PC-3 (cell line): ENCODE data around the gene SOX5. TPM values are rescaled to one million over a fixed set of nuclear protein-coding genes. Genes with fewer than 3 reads are reported as not detected.

Experiments used
- ATAC-seq: fragments of 200-7000 bp; cut with Tn5 transposase; 2 replicates; pipeline ENCODE4 v1.9.1; 2020; ENCODE audit warnings: mild to moderate bottlenecking, moderate library complexity
- BruUV-seq: library from RNA; stranded (reverse); fragments of 400-500 nt; replicated peaks from 2 replicates; lab custom pipeline; 2021; lab: Mats Ljungman, UMichigan
- CTCF ChIA-PET: fragments of 300-600 bp; sonication (Branson Sonifier 250); formaldehyde crosslinking; loops from one replicate; lab custom pipeline; 2022; ENCODE audit warnings: antibody characterized with exemption; lab: Charles Lee
- POLR2A ChIA-PET: fragments of 300-600 bp; sonication (Branson Sonifier 250); formaldehyde crosslinking; loops from one replicate; lab custom pipeline; 2022; ENCODE audit warnings: antibody characterized with exemption; ENCODE audit not compliant: unreplicated experiment; lab: Charles Lee
- DNase-seq: peaks from one replicate; pipeline ENCODE4 v3.0.0-alpha.2; 2015
- H2AFZ ChIP-seq: fragments of 300-600 bp; sonication (generic); 2 replicates; pipeline ENCODE4 v1.6.0; 2016; ENCODE audit warnings: antibody characterized with exemption, low read length
- H3F3A ChIP-seq: fragments of 300-600 bp; sonication (generic); one replicate; pipeline ENCODE4 v1.6.0; 2017; ENCODE audit warnings: antibody characterized with exemption, low read length, control low read depth, mild to moderate bottlenecking; ENCODE audit not compliant: unreplicated experiment
- H3K27ac ChIP-seq: fragments of 300-600 bp; sonication (generic); 2 replicates; pipeline ENCODE4 v1.5.1; 2016; ENCODE audit warnings: mild to moderate bottlenecking, low read length
- H3K27me3 ChIP-seq: fragments of 300-600 bp; sonication (generic); 2 replicates; pipeline ENCODE4 v1.6.1; 2016; ENCODE audit warnings: low read length, mixed read lengths
- H3K36me3 ChIP-seq: fragments of 300-600 bp; sonication (generic); 2 replicates; pipeline ENCODE4 v1.6.1; 2016; ENCODE audit warnings: low read depth, mixed run types, low read length, mixed read lengths
- H3K4me1 ChIP-seq: fragments of 300-600 bp; sonication (generic); 2 replicates; pipeline ENCODE4 v1.5.1; 2016; ENCODE audit warnings: low read length; ENCODE audit not compliant: insufficient read depth
- H3K4me2 ChIP-seq: fragments of 300-600 bp; sonication (generic); 2 replicates; pipeline ENCODE4 v1.6.0; 2016; ENCODE audit warnings: low read length
- H3K4me3 ChIP-seq: fragments of 300-600 bp; sonication (generic); 2 replicates; pipeline ENCODE4 v1.5.1; 2016; ENCODE audit warnings: mild to moderate bottlenecking, low read length, mixed read lengths
- H3K79me2 ChIP-seq: fragments of 300-600 bp; sonication (generic); 2 replicates; pipeline ENCODE4 v1.6.1; 2017; ENCODE audit warnings: low read length, mixed read lengths
- H3K9ac ChIP-seq: fragments of 300-600 bp; sonication (generic); 2 replicates; pipeline ENCODE4 v1.6.0; 2016; ENCODE audit warnings: mild to moderate bottlenecking, low read length
- H3K9me2 ChIP-seq: fragments of 300-600 bp; sonication (generic); replicated peaks from 2 replicates; pipeline ENCODE4 v1.6.1; 2016; ENCODE audit warnings: mixed run types, low read length, mixed read lengths
- H3K9me3 ChIP-seq: fragments of 300-600 bp; sonication (generic); 2 replicates; pipeline ENCODE4 v1.6.1; 2016; ENCODE audit warnings: low read length, mixed read lengths
- H4K20me1 ChIP-seq: fragments of 300-600 bp; sonication (generic); 2 replicates; pipeline ENCODE4 v1.6.1; 2016; ENCODE audit warnings: low read length, mixed read lengths
- CTCF ChIP-seq: fragments of 300-600 bp; sonication (generic); conservative IDR thresholded peaks from 2 replicates; pipeline ENCODE4 v1.5.1; 2017; ENCODE audit warnings: antibody characterized with exemption, low read depth, mild to moderate bottlenecking, low read length
- EZH2 ChIP-seq: fragments of 300-600 bp; sonication (generic); IDR thresholded peaks from one replicate; pipeline ENCODE4 v1.6.1; 2017; ENCODE audit warnings: antibody characterized with exemption, mild to moderate bottlenecking, low read length; ENCODE audit not compliant: unreplicated experiment
- EZH2phosphoT487 ChIP-seq: fragments of 300-600 bp; sonication (generic); IDR thresholded peaks from 2 replicates; pipeline ENCODE4 v1.6.1; 2018; ENCODE audit warnings: mild to moderate bottlenecking, antibody characterized with exemption, low read length, borderline replicate concordance
- intact Hi-C: fragments of 100-400 bp; cut with micrococcal nuclease; formaldehyde crosslinking; loops from 2 replicates; pipeline ENCODE4 v1.9.0; 2023
- total RNA-seq: library from RNA; depleted of rRNA; stranded (reverse); fragments of >200 nt; gene quantifications from 2 replicates; pipeline ENCODE4 v1.2.3, GENCODE V29; 2014

The SOX5 gene
- total RNA-seq, 1 experiment from 2014 or later: not detected

GRCh38 chr12:23617749-23618148 is 331.7 kb downstream of the SOX5 start:
- BruUV-seq: no TSS peak
- H2AFZ ChIP-seq: no peak overlapping the region
- no peak overlapping the region for H3K9ac ChIP-seq
- no peaks in the 10 kb centered on the region for H3F3A ChIP-seq
- H4K20me1 ChIP-seq: no peaks in the 10 kb centered on the region
- no peaks in the 10 kb centered on the region for H3K4me1 ChIP-seq
- no peaks in the 10 kb centered on the region for H3K9me2 ChIP-seq
- H3K4me3 ChIP-seq: no peak overlapping the region
- H3K27me3 ChIP-seq: no peaks in the 10 kb centered on the region
- no peak for DNase-seq
- H3K4me2 ChIP-seq: no peak overlapping the region
- H3K79me2 ChIP-seq: no peaks in the 10 kb centered on the region
- no peaks in the 10 kb centered on the region for H3K36me3 ChIP-seq
- CTCF ChIA-PET: no interaction called here
- no peak overlapping the region for H3K27ac ChIP-seq
- POLR2A ChIA-PET: no interaction called here
- intact Hi-C loops: no loop called here
- ATAC-seq: no peak
- no peaks in the 10 kb centered on the region for H3K9me3 ChIP-seq
- no peak for TF ChIP-seq EZH2

GRCh38 chr12:23614280-23614679 is 335.2 kb downstream of the SOX5 start:
- H3K27me3 ChIP-seq: no peaks in the 10 kb centered on the region

DNA sequence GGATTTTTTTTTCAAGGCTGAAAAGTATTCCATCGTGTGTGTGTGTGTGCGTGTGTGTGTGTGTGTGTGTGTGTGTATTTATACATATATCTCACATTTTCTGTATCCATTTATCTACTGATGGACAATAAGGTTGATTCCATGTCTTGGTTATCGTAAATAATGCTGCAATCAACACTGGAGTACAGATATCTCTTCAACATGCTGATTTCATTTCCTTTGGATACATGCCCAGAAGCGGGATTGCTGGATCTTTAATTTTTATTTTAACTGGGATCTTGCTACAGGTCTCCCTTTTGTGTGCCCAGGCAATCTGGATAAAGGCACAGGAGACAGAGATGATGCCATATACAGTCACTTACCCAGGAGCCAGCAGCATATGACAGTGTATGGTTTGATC is 338.1 kb downstream of the SOX5 start:
- Histone ChIP-seq H3K36me3 (no peaks in the 10 kb centered on the region), H3K4me3 (no peak overlapping the region), H4K20me1 (no peaks in the 10 kb centered on the region), H3K9me2 (no peaks in the 10 kb centered on the region), H3K4me1 (no peaks in the 10 kb centered on the region), H3K27me3 (no peaks in the 10 kb centered on the region), H3K9me3 (no peaks in the 10 kb centered on the region), H3K79me2 (no peaks in the 10 kb centered on the region), H3K27ac (no peak overlapping the region), H3F3A (no peaks in the 10 kb centered on the region), H3K4me2 (no peak overlapping the region), H3K9ac (no peak overlapping the region), H2AFZ (no peak overlapping the region)
- ATAC-seq (no peak), DNase-seq (no peak)
- no TSS peak for BruUV-seq
- ChIA-PET CTCF (no interaction called here), POLR2A (no interaction called here)
- intact Hi-C loops: no loop called here
- TF ChIP-seq EZH2phosphoT487: no peak
- no peak for TF ChIP-seq CTCF
- TF ChIP-seq EZH2: no peak

More at GRCh38 chr12:23614280-23614679, 335.2 kb downstream of the SOX5 start:
- H3K9ac ChIP-seq: no peak overlapping the region
- no peaks in the 10 kb centered on the region for H3K9me2 ChIP-seq
- TF ChIP-seq EZH2phosphoT487 (no peak), EZH2 (no peak), CTCF (no peak)
- no peak overlapping the region for H3K27ac ChIP-seq
- no peaks in the 10 kb centered on the region for H3K79me2 ChIP-seq
- no peak overlapping the region for H3K4me2 ChIP-seq
- no peak for DNase-seq
- H3K9me3 ChIP-seq: no peaks in the 10 kb centered on the region
- ChIA-PET POLR2A (no interaction called here), CTCF (no interaction called here)
- no peak for ATAC-seq
- BruUV-seq: no TSS peak
- H4K20me1 ChIP-seq: no peaks in the 10 kb centered on the region
- H3K4me1 ChIP-seq: no peaks in the 10 kb centered on the region
- no peaks in the 10 kb centered on the region for H3K36me3 ChIP-seq
- H3F3A ChIP-seq: no peaks in the 10 kb centered on the region
- no peak overlapping the region for H3K4me3 ChIP-seq
- intact Hi-C loops: no loop called here
- no peak overlapping the region for H2AFZ ChIP-seq
